ENCODE data around the gene PIEZO2. TPM values are rescaled to one million over a fixed set of nuclear protein-coding genes. Genes with fewer than 3 reads are reported as not detected.
A peak's percentile ranks its signal among the peaks of the same experiment; 100 is the strongest.

Gene PIEZO2
- total and polyA plus RNA-seq, 11 donors: 0.04 to 4.9 (median 0.20) TPM; not detected in 2

- TF ChIP-seq POLR2A (IDR thresholded peaks at IDR 0.05) (no peak), CTCF (IDR thresholded peaks at IDR 0.05) (no peak)
- DNase-seq: no peak
- H3K27me3 ChIP-seq: peaks cover 2 to 58% (median 13%) of the 10 kb centered on the region in 9 donors
- 75 to 77% (median 76%) methylated on average over 8 of the region's 8 CpGs for WGBS, 4 donors
- intact Hi-C loops (cut with DNase I): loop anchor here in 7 of 10 donors (2.0 to 10.0 kb wide), 7 partner anchors 302 to 1180 kb away; no protein-coding TSS in a partner anchor
- no peaks in the 10 kb centered on the region for H3K36me3 ChIP-seq
- ATAC-seq: no peak
- no peaks in the 10 kb centered on the region for H3K4me1 ChIP-seq
- no peak overlapping the region for H3K27ac ChIP-seq
- no peaks in the 10 kb centered on the region for H3K9me3 ChIP-seq
- no peak overlapping the region for H3K4me3 ChIP-seq
Observed at GRCh38 chr18:11155034-11155759, 5.8 kb upstream of the PIEZO2 start.

GRCh38 chr18:11154368-11154989 lies 5.1 kb upstream of the PIEZO2 start:
- TF ChIP-seq POLR2A (IDR thresholded peaks at IDR 0.05) (no peak), CTCF (IDR thresholded peaks at IDR 0.05) (peak in 10 of 12 donors; percentile 15 to 61 (median 50))
- peaks cover 9 to 60% (median 19%) of the 10 kb centered on the region in 9 donors for H3K27me3 ChIP-seq
- no peak for ATAC-seq

GRCh38 chr18:11153097-11153496 lies 3.7 kb upstream of the PIEZO2 start:
- ATAC-seq (no peak), DNase-seq (no peak)
- peaks cover 0 to 18% (median 9%) of the 10 kb centered on the region in 12 donors for H3K4me1 ChIP-seq
- H3K27ac ChIP-seq: no peak overlapping the region
- 75 to 85% (median 76%) methylated on average over 2 of the region's 2 CpGs for WGBS, 4 donors
- no peaks in the 10 kb centered on the region for H3K9me3 ChIP-seq
- H3K4me3 ChIP-seq: no peak overlapping the region
- TF ChIP-seq POLR2A (IDR thresholded peaks at IDR 0.05): no peak
- TF ChIP-seq CTCF (IDR thresholded peaks at IDR 0.05): no peak
- intact Hi-C loops (cut with DNase I): loop anchor here (5.0 to 10.0 kb wide), 6 partner anchors 101 to 1178 kb away; no protein-coding TSS in a partner anchor
- H3K27me3 ChIP-seq: peaks cover 23 to 64% (median 32%) of the 10 kb centered on the region in 9 donors
- H3K36me3 ChIP-seq: no peaks in the 10 kb centered on the region

More at GRCh38 chr18:11154368-11154989, 5.1 kb upstream of the PIEZO2 start:
- H3K4me3 ChIP-seq: no peak overlapping the region
- intact Hi-C loops (cut with DNase I): loop anchor here (2.0 to 10.0 kb wide), 9 partner anchors 102 to 1180 kb away; no protein-coding TSS in a partner anchor
- DNase-seq: no peak
- H3K36me3 ChIP-seq: no peaks in the 10 kb centered on the region
- H3K4me1 ChIP-seq: peaks cover 0 to 5% (median 1%) of the 10 kb centered on the region in 12 donors
- H3K27ac ChIP-seq: no peak overlapping the region
- 16 to 30% (median 23%) methylated on average over 2 of the region's 2 CpGs for WGBS, 4 donors
- no peaks in the 10 kb centered on the region for H3K9me3 ChIP-seq

GRCh38 chr18:11150271-11150615 lies 874 bp upstream of the PIEZO2 start:
- Histone ChIP-seq H3K4me3 (no peak overlapping the region), H3K27me3 (peaks cover 29 to 74% (median 48%) of the 10 kb centered on the region in 9 donors), H3K27ac (no peak overlapping the region), H3K9me3 (no peaks in the 10 kb centered on the region), H3K4me1 (peaks cover 0 to 22% (median 13%) of the 10 kb centered on the region in 12 donors), H3K36me3 (no peaks in the 10 kb centered on the region)
- intact Hi-C loops (cut with DNase I): loop anchor here (5.0 to 10.0 kb wide), 6 partner anchors 98 to 1175 kb away; no protein-coding TSS in a partner anchor
- ATAC-seq (no peak), DNase-seq (no peak)
- WGBS, 4 donors: 58 to 72% (median 67%) methylated on average over 5 of the region's 5 CpGs
- no peak for TF ChIP-seq POLR2A (IDR thresholded peaks at IDR 0.05)
- no peak for TF ChIP-seq CTCF (IDR thresholded peaks at IDR 0.05)

Measured in heart left ventricle (tissue), 16 donors.